GM12878 (cell line): Measurements from ENCODE around the gene MRPL34.

Experiments
- CBX3 ChIP-seq: fragments of 200-600 bp; sonication (generic); IDR thresholded peaks from 2 replicates; pipeline ENCODE4 v1.6.1; 2016; ENCODE audit warnings: low read depth, borderline replicate concordance
- CREB1 ChIP-seq: IDR thresholded peaks from 2 replicates; pipeline ENCODE4 v1.6.1; 2012; ENCODE audit warnings: low read depth, mild to moderate bottlenecking, inconsistent platforms
- EZH2 ChIP-seq: IDR thresholded peaks from 2 replicates; pipeline ENCODE4 v1.6.1; 2012; ENCODE audit warnings: low read depth, mild to moderate bottlenecking, control low read depth, inconsistent platforms, low read length, borderline replicate concordance; ENCODE audit not compliant: control insufficient read depth
- HDGF ChIP-seq: fragments of 450-650 bp; IDR thresholded peaks from 2 replicates; pipeline ENCODE4 v1.6.1; 2016; ENCODE audit warnings: antibody characterized with exemption
- HSF1 ChIP-seq: fragments of 150-350 bp; IDR thresholded peaks from 2 replicates; pipeline ENCODE4 v1.6.1; 2014; ENCODE audit warnings: mild to moderate bottlenecking, low read depth, low read length
- POLR2A ChIP-seq: IDR thresholded peaks from 2 replicates; pipeline ENCODE4 v1.6.1; 2011; ENCODE audit warnings: low read depth, mild to moderate bottlenecking, low read length
- POLR2AphosphoS5 ChIP-seq: IDR thresholded peaks from 2 replicates; pipeline ENCODE4 v1.6.1; 2011; ENCODE audit warnings: mild to moderate bottlenecking, low read length, inconsistent platforms
- YY1 ChIP-seq: IDR thresholded peaks from 2 replicates; pipeline ENCODE4 v1.6.1; 2011; ENCODE audit warnings: low read depth, mild to moderate bottlenecking, low read length

DNA sequence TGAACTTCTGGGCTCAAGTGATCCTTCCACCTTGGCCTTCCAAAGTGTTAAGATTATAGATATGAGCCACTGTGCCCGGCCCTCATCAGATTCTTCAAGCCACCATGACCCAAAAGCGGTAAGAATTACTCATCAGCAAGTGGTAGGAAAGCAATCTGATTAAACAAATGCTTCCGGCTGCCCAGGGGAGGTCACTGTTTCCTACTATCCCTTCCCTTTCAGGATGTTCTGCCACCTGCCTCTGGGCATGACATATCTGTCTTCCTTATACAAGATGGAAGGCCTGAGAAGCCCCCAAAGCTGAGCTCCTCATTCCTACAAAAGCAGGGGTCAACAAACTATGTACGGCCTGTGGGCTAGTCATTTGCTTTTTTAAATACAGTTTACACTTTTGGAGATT is 9.4 kb upstream of the MRPL34 start:
- TF ChIP-seq CREB1 (no peak), YY1 (no peak), HSF1 (no peak), POLR2AphosphoS5 (no peak), POLR2A (no peak), EZH2 (no peak), HDGF (no peak), CBX3 (no peak)
